ENCODE results near the gene LMTK2.

Gene LMTK2

DNA sequence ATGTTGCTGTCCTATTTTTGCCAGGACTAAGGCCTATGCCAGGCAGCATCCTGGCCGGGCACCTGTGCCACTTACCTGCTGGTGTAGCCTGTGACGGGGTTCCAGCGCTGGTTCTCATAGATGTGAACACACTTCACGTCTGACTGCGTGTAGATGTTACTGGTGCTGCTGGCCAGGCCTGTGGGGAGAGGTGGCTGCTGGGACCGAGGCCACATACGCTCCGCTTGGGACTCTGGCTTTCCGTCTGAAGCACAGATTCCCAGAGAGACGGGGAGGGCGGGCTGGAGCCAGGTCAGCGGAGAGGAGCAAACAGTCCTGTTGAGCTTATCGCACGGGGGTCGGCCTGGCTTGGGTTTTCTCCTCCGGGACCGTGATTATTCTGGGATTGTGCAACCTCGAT is 121.3 kb downstream of the LMTK2 start:
- TF ChIP-seq GATA3 (IDR thresholded peaks at IDR 0.05; ENCODE audit: low read depth, low read length) (no peak), GATA2 (IDR thresholded peaks at IDR 0.05; ENCODE audit: low read depth, low read length) (no peak)

DNA sequence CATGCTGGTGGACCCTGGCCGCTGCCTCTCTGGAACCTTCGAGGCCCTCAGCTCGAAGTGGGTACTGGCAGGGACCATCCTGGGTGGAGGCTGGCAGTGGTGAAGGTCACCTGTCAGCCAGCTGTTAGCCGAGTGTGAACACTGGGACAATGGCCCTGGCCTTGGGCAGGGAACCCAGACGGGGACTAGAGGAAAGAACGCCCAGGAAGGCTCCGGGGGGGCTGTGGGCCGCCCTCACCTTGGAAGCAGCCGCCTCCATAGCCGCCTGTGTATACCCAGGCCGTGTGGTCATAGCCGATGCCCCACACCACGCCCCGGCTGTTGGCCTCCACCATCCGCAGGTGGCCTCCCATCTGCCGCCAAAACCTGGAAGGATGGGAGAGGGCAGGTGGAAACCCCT is 122.1 kb downstream of the LMTK2 start:
- TF ChIP-seq GATA3 (IDR thresholded peaks at IDR 0.05; ENCODE audit: low read depth, low read length) (no peak), GATA2 (IDR thresholded peaks at IDR 0.05; ENCODE audit: low read depth, low read length) (no peak)

DNA sequence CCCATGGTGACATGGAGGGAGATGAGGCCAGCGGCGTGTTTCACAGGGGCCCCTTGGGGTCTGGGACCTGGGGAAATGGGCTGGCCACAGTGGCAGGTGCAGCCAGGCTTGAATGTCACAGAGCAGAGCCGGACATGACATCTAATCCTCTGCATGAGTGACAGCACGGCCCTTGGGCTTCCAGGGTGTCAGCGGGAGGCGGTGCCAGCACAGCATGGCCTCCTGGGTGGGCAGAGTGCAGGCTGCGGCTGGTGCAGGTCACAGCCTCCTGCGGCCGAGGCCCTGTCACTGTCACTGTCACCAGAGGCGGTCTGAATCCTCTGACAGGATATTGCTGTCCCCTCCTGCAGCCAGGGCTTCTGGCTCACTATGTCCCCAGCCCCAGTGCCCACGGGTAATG is 122.8 kb downstream of the LMTK2 start:
- TF ChIP-seq GATA2 (IDR thresholded peaks at IDR 0.05; ENCODE audit: low read depth, low read length) = no peak
- no peak for TF ChIP-seq GATA3 (IDR thresholded peaks at IDR 0.05; ENCODE audit: low read depth, low read length)

DNA sequence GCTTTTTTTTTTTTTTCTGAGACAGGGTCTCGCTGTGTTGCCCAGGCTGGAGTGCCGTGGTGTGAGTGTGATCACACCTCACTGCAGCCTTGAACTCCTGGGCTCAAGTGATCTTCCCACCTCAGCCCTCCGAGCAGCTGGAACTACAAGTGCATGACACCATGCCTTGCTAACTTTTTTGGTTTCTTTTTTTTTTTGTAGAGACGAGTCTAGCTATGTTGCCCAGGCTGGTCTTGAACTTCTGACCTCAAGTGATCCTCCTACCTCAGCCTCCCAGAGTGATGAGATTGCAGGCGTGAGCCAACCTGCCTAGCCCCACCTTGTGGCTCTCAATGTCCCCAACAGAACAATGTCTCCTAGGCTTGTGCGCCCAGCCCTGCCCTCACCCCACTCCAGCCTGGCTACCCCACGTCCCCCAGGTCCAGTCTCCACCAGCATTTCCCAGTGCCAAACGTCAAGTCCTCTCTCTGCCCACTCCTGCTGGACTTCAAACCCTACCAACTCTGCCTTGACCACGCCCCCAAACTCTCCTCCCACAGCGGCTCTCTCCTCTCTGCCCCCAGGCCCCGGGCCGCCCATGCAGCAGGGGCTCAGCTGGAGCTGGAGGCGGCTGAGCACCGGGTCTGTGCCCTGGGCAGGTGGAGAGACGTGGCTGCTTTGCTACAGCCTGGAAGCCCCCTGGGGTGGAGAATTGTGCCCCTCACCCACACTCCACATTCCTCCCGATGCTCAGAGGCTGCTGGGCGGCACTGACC is 123.5 kb downstream of the LMTK2 start:
- TF ChIP-seq GATA3 (IDR thresholded peaks at IDR 0.05; ENCODE audit: low read depth, low read length) = no peak

DNA sequence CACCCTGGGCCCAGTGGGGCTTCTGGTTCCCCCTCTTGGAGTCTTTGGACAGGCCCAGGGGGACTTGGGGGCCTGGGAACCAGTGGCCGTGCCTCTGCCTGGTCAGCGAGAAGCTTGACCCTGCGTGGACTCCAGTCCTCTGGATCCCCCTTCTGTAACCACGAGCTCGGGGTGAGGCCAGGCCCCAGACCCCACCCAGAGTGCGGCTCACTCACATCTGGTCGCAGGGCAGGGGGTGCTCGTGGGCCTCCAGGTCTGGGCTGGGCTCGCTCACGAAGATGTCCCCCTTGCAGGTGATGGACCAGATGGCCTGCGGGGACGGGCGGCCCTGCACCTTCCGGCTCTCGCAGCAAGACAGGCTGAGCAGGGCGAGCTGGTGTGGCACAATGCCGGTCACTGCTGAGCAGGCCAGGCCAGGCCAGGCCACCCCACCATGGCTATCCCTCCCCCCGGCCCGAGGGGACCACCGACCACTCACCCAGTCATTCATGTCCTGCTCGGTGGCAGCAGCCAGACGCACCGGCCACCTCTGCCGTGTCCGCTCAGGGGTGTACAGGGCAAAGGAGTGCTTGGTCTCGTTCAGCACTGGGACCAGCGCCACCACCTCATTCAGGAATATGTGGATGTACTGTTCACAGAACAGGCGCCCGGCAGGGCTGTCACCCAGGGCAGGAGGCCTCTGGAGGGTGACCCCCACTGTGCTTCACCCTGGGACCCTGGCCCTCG is 124.2 kb downstream of the LMTK2 start:
- no peak for TF ChIP-seq GATA2 (IDR thresholded peaks at IDR 0.05; ENCODE audit: low read depth, low read length)
- no peak for TF ChIP-seq GATA3 (IDR thresholded peaks at IDR 0.05; ENCODE audit: low read depth, low read length)

DNA sequence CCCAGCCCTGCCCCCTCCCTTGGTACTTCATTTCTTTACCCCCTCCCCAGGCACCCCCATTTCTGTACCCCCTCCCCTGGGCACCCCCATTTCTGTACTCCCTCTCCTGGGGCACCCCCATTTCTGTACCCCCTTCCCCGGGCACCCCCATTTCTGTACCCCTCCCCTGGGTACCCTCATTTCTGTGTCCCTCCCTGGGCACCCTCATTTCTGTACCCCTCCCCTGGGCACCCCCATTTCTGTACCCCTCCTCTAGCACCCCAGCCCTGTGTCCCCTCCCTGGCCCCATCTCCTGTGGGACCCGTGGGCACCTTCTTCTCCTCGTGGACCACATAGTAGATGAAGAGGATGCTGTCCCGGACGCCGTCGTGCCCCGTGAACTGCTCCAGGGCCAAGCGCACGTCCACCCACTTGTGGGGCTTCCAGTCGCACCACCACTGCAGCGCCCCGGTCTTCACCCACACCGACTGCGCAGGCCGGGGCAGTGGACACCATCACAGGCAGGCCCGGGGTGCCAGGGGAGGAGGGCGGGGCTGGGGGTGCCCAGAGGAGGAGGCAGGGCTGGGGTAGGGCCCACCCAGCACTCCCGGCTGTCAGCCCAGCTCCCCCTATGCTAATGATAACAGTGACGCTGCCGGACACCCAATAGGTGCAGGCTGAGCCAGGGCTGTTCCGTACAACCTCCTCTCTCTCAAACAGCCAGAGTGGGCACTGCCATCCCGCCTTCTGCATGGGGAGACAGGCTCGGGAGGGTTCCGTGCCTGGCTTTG is 125.0 kb downstream of the LMTK2 start:
- TF ChIP-seq GATA3 (IDR thresholded peaks at IDR 0.05; ENCODE audit: low read depth, low read length) = no peak
- TF ChIP-seq GATA2 (IDR thresholded peaks at IDR 0.05; ENCODE audit: low read depth, low read length) = no peak

DNA sequence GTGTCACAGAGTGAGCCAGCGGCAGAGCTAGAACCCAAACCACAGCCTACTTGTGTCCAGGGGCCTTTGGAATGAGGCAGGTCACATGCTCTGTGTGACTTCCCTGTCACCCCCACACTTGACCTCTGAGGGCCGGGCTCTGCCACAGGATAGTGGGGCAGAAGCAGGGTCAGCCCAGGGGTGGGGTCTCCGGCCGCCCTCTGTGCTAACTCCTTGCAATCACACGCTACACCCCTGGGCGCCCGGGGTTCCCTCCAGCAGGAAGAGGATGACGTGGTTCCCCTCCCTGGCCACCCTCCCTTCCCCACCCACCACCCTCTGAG is 125.6 kb downstream of the LMTK2 start:
- TF ChIP-seq GATA3 (IDR thresholded peaks at IDR 0.05; ENCODE audit: low read depth, low read length) = no peak

DNA sequence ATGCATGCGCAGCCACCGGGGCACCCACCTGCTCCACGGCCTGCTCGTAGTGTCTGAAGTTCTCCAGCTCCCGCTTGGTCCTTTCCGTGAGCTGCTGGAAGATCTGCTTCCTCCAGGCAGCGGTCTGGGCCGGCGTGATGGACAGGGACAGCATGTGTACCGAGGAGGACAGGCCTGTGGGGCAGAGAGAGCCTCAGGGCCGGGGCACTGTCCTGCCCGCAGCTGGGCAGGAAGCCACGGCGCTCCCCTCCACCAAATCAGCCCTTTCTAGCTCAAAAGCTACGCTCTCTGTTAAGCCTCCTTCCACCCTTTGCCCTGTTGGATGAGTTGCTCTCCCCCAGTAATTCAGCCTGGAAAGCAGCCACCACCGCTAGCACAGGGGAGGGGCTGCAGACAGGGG is 126.1 kb downstream of the LMTK2 start:
- TF ChIP-seq GATA3 (IDR thresholded peaks at IDR 0.05; ENCODE audit: low read depth, low read length) = no peak
- no peak for TF ChIP-seq GATA2 (IDR thresholded peaks at IDR 0.05; ENCODE audit: low read depth, low read length)

DNA sequence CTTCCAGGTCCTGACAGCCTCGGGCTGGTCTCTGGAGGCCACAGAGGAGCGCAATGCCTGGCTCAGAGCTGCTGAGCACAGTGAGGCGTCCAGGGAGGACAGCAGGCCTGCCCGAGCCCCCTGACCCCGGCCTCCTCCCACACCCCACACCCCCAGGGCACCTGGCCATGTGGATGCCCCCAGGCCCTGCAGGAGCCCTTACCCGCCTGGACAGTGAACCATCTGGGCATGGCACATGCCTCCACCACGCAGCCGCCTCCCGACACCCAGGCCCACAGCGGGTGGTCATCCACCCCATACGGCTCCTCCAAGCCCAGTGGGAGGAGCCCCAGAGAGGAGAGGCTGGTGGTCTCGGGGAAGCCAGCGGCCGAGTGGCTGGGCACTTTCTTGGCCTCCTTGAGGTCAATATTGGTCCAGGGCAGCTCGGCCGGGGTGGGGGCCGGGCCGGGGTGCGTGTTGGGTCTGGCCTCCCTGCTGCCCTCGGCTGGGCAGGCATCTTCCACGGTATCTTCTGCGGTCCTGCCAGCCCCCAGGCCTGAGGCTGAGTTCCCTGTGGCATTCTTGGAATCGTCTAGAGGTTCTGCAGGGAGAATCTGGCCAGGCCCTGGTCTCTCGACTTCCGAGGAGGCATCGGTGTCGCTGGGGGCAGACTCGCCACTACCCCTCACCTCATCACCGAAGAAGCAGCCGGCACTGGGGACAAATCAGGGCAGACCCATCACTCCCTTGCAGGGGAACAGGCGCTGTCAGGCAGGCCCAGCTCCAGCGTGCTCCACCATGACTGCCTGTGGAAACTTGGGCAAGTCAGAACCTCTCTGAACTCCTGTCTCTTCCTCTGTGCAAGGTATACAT is 126.8 kb downstream of the LMTK2 start:
- TF ChIP-seq GATA2 (IDR thresholded peaks at IDR 0.05; ENCODE audit: low read depth, low read length) = no peak
- no peak for TF ChIP-seq GATA3 (IDR thresholded peaks at IDR 0.05; ENCODE audit: low read depth, low read length)

DNA sequence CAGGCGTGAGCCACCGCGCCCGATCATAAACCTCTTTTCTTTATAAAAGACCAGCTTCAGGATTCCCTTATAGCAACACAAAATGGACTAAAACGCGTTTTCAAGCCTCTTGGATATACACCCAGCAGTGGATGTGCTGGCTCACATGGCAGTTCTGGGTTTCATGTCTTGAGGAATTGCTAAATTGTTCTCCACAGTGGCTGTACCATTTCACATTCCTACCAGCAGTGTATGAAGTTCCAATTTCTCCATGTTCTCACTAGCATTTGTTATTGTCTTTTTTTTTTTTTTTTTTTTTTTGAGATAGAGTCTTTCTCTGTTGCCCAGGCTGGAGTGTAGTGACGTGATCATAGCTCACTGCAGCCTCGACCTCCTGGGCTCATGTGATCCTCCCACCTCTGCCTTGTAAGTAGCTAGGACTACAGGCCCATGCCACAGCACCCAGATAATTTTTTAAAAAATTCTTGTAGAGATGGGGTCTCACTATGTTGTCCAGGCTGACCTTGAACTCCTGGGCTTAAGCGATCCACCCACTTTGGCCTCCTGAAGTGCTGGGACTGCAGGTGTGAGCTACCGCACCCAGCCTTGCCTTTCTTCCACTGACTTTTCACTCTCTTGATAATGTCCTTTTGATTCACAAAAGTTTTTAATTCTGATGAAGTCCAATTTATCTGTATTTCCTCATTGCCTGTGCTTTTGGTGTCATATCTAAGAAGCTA is 127.9 kb downstream of the LMTK2 start:
- TF ChIP-seq GATA2 (IDR thresholded peaks at IDR 0.05; ENCODE audit: low read depth, low read length) (no peak), GATA3 (IDR thresholded peaks at IDR 0.05; ENCODE audit: low read depth, low read length) (no peak)

DNA sequence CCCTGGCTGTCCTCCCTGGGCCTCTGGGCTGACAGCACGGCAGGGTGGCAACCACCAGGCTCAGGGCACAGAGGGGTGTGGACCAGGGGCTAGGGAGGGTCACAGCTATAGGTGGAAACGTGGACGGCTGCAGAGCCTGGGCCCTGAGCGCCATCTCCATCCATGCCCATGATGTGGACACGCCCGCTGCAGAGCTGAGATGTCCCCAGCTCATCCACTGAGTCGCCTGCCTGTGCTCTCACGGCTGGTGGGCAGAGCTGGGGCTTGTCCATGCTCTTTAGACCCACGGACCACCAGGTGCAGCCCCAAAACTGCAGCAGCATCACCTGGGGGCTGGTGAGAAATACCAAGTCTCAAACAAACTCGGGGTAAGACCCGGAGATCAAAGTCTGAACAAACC is 129.2 kb downstream of the LMTK2 start:
- TF ChIP-seq GATA3 (IDR thresholded peaks at IDR 0.05; ENCODE audit: low read depth, low read length) (no peak), GATA2 (IDR thresholded peaks at IDR 0.05; ENCODE audit: low read depth, low read length) (no peak)

DNA sequence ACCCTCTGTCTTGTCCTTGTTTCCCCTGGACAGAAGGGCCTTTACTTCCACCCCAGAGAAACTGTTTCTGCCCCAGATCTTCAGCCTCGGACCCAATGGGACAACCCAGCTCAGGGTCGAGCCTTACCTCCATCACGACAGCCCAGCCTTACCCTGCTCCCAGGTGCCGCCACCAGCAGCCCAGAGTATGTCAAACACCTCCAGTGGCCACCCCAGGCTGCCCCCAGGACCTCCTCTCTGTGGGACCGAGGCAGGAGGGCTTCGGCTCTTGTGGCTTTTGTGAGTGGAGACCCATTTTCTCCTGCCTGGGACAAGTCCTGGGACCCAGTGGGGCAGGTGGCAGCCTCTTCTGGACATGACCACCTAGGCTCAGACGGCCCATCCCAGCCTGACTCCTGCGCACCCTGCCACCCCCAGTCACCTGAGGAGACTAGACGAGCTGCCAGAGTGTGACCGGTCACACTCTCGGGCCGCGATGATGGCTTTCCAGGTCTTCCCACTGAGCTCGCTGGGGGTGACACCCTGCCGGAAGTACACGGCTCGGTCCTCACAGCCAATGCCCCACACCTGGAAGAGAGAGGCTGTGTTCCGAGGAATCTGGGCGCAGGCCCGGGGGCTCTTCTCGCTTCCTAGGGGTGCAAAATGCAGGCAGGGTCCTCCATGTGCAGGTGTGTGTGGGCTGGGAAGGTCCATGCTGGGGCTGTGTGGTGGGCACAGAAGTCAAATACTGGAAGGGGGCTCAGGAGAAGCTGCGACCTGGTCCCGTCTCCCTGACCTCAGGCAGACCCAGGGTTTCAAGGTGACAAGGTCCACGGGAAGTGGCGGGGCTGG is 129.9 kb downstream of the LMTK2 start:
- TF ChIP-seq GATA2 (IDR thresholded peaks at IDR 0.05; ENCODE audit: low read depth, low read length) = no peak
- no peak for TF ChIP-seq GATA3 (IDR thresholded peaks at IDR 0.05; ENCODE audit: low read depth, low read length)

DNA sequence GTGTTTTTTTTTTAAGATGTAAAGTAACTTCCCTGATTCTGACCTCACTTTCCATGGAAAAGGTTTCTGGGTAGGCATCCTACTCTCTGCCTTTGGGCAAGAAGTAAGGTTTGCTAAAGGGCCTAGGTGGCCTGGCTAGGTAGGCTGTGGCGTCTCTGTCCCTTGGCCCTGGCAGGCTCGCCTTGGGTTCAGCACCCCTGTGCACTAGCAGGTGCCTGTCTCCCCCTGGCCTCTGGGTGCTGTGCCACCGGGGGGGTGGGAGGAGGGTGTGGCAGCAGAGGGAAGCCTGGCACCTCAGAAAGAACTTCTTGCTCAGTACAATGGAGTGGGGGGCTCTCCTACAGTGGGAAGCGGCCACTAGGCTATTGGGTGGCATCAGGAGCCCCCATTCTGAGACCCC is 131.4 kb downstream of the LMTK2 start:
- TF ChIP-seq GATA3 (IDR thresholded peaks at IDR 0.05; ENCODE audit: low read depth, low read length) = no peak
- no peak for TF ChIP-seq GATA2 (IDR thresholded peaks at IDR 0.05; ENCODE audit: low read depth, low read length)

Data from SH-SY5Y (cell line).